NCI-H1694 (cell line): ENCODE data around the gene PSMD5.
"Not testable (repeated sequence)": the region's sequence is repeated elsewhere in the genome, so short reads cannot be mapped to it uniquely, and the experiment has no call there.

Experiments used
- DNase-seq: peaks from one replicate; lab custom pipeline; 2025; lab: John Stamatoyannopoulos, UW

Gene PSMD5

DNA sequence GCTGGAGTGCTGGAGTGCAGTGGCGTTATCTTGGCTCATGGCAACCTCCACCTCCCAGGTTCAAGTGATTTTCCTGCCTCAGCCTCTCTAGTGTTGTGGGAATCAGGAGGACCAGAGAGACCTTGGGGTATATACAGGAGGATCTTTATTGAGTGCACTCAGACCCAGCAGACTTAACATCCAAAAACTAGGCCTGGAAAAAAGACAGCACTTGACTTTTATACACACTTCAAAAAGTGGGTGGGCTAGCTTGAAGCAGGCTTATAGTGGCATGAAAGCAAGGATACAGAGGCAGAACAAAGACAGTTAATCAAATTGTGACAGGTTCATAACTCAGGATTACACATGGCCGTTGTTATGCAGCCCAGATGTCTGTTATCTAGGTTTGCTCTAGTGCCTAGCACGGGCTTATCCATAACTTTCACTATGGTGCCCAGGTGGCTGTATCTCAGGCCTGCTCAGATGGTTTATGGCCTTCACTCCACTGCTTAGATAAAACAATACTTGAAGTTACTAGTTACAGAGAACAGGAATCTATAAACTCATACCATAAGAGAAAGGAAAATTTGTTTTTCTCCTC lies 37.8 kb downstream of the PSMD5 start:
- not testable (repeated sequence) for DNase-seq

DNA sequence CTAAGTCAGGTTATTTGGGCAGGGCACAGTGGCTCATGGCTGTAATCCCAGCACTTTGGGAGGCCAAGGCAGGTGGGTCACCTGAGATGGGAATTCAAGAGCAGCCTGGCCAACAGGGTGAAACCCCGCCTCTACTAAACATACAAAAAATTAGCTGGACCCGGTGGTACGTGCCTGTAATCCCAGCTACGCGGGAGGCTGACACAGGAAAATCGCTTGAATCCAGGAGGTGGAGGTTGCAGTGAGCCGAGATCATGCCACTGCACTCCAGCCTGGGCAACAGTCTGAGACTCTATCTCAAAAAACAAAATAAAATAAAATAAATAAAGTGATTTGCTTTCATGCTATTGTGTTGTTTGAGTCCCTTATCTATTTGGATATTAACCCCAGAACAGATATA lies 41.3 kb downstream of the PSMD5 start:
- no peak for DNase-seq

DNA sequence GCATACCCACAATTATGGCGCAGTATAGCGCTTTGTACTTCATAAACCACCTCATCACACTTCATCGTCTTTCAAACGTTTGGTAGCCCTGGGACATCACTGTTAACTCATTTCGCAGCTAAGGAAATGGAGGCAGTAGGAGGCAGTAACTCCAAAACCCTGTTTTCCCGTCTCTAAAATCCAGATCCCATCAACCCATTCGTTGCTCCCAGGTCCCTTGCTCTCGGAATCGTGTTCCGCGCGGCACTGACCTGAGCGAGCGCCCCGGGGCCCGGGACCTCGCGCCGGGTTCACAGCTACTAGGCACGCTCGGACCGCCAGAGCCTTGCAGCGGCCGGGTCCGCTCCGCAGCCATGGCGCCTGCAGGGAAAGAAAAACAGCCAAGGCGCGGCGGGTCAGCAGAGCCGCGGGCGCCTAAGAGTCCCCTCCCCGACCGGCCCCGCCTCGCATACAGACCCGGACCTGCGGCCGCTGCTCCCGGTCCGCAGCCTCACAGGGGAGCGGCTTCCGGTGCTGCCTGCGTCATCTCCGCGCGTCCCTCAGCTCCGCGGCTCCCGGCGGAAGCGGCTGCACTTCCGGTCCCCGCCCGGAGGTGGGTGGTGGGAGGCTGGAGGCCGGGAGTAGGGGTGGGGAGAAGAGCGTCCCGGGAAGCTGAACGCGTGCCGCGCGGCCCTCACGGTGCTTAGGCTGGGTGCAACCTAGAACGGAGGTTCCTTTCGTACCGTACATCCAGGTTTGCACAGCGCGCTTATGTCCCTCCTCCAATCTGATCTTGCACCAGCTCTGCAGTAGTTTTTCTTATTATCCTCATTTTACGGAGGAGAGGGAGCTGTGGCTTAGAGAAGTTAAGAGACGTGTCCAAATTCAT lies 49.6 kb downstream of the PSMD5 start, which contains the start of gene FBXW2:
FBXW2 (minus strand) TSS at position 519 of the 868 bp plus-strand sequence. CDS start 5,158 bp downstream, outside the sequence.
- peak; percentile 58 for DNase-seq

DNA sequence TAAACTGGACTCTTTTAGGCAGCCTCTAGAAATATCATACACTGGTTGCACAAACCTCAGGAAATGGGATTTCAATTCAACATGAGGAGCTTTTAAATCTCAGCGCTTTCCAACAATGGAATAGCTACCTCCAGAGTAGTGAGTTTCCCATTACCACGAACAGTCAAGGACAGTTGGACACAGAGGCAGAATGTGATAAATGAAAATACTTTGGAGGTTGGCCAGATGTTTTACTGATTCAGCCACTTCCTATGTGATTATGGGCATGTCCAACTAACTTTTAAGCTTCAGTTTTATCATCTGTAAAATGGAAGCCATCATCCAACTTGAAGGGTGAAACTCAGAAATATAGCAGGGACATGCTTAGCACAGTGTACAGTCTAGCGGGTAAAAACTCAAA lies 51.6 kb downstream of the PSMD5 start:
- DNase-seq, result no peak

DNA sequence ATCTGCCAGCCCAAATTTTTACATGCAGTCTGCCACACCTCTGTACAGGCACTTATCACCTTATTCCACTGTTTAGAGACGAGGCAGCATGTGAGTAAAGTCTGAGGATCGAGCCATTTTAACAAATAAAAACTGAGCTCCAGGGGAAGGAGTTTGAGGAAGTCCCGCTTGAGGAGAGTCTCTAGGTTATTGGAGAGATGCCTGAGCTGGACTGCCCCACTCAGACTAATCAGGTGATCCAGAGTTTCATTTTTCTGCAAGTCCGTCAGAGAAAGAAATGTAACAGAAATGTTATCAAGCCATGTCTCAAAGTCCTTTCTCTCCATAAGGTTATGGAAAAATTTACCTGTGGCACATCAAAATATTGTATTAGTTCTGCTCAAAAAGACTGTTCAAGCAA lies 54.8 kb downstream of the PSMD5 start:
- no peak for DNase-seq

DNA sequence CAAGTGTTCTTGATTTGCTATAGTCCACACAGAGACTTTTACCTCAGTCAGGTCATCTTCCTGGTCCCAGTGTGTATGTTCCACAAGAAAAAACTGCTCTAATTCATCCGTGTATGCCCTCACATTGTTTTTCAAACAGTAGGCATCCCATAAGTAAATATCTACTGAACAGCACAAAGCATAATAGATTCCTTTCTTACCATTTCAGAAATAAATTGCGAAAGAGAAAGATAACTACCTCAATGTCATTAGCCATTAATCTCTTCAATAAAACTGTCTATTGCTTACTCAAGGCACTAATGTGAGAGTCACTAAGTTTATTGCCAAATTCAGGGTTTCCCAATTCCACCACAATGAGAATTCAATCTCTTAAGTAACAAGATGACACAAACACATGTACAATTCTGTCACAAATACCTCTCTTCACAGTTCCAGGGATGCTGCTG lies 59.1 kb downstream of the PSMD5 start:
- no peak for DNase-seq

DNA sequence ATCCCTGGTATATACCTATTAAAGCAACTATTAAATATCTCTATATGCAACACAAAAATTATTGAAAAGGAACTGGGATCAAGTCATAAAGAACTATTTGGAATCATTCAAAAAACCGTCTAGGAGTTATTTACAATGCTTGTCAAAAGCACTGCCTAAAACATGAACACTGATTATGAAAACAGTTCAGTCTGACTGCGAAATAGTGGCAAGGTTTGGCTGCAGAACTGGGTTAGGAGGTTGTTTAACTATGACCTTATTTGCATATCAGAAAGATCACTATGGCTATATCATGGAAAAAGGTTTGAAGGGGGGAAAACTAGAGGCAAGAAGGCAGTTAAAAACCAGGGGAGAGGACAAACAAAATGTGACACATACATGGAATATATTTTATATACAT lies 61.5 kb downstream of the PSMD5 start:
- no peak for DNase-seq

DNA sequence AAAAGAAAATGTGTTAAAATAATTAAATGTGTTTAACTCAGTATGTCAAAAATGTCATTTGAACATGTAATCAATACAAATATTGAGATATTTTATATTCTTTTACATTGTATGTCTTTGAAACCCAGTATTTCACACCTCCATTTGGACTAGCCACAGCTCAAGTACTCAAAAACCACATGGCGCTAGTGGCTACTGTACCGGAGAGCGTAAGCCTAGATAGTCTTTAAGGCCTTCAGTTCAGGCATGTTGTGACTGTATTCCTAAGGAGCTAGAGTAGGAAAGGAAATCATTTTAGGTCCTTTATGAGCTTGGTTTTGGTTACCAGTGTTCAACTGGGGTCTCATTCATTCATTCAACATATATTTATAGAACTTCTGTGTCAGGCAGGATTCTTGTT lies 62.4 kb downstream of the PSMD5 start:
- no peak for DNase-seq

DNA sequence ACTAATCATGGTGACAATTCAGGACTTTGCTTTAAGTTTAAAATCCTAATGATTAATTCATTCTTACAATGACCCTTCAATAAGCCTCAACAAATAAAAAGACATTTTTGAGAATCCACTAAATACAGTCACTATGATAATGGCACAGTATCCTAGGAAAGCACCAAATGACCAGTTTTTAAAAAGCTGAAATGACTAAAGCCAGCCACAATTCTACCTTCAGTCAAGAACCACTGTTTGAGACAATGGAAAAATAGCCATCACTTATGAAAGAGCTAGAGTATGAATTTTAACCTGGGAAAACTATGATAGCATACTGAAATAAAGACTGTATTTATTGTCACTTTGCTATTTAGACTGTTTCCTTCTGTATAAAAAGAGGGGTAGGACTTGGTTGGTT lies 63.5 kb downstream of the PSMD5 start:
- no peak for DNase-seq

DNA sequence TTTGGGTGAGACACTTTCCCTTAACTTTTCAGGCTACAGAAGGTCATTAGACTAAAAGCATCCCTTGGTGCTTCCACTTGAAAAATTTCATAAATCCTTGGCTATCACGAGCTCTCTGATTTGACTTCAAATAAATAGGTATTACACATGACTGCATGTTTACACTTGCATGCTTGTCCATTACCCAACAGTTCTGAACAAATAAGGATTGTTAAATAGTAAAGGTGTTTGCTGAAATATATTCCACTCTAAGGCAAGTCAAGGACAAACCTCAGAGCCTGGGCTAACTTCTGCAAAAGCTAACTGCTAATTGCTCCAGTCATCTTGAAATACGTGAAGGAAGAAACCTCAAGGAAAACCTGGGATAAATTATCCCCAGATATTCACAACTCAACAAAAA lies 64.0 kb downstream of the PSMD5 start:
- no peak for DNase-seq

DNA sequence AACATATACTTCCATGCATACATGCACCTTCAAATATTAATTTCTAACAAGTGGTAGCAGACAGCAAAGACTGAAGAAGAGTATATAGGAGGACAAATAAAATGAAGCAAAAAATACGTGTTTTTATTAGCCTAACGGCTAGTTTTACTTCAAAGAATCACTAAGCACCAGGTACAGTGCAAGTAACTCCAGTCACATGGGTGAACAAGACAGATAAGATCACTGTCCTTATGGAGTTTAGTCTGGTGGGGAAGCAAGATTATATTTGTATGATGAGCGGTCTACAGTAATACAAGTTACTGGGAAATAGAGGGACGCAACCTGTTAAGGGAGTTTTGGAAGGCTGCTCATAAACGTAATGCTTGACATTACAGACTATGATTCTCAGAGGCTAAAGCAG lies 65.5 kb downstream of the PSMD5 start:
- no peak for DNase-seq

DNA sequence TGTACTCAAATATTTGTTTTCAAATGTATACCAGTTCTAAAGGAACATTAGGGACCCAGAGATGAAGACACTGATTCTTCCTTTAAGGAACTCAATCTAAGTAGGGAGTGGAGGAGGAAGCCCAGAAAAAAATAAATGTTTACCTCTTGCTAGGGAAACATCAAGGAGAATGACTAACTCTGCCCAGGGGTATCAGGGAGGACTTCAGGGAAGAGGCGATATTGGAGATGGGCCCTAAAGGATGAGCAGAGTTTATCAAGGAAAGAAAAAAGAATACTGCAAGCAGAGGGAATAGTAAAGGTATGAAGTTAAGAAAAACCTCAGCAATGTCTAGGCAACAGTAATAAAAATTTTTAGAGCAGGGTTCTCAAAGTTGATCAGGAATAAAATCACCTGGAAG lies 65.9 kb downstream of the PSMD5 start:
- DNase-seq, result no peak

DNA sequence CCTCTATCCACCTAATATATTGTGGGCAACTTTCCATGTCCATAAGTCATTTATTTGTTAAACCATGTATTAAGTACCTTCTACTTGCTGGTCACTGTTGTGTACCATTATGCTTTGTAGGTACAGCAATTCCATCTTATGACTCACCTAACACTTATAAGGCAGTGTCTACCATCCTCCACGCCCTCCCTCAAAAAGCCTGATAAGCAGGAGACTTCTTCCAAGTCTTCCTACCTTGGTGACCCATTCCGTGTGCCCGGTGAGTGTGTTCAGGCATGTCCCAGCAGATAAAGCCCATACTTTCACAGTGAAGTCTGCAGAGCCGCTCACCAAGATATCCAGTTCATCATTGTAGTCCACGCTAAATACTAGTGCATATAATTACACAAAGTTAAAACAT lies 66.9 kb downstream of the PSMD5 start:
- no peak for DNase-seq

DNA sequence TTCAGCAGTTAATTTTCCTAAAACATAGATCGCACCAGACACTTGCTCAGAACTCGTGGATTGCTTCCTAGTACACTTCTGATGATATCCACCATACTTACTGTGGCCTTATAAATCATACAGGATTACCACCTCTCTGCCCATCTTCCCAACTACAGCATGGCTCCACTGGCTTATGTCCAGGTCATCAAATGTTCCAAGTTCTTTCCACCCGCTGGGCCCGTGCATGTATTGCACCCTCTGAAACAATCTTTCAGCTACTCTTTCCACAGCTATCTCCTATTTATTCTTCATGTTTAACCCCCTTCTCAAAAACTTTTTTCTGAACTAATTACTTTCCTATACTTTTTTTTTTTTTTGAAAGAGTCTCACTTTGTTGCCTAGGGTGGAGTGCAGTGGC lies 68.0 kb downstream of the PSMD5 start:
- peak; percentile 1 for DNase-seq

DNA sequence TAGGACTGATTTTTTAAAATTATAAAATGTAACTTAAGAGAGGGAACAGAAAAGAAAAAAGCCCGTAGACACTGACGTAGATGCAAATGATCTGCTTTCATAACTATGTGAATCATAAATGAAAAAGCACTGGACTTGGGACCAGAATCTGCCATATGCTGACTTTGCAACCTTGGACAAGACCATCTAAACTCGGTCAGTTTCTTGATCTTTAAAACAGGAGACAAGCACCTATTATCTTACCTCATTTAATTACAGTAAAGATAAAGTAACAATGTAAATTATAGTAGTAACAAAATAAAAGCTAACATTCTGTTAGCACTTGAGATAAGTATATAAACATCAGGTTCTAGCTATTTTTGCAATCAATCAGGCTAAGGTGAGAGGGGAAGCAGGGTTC lies 69.5 kb downstream of the PSMD5 start:
- no peak for DNase-seq

DNA sequence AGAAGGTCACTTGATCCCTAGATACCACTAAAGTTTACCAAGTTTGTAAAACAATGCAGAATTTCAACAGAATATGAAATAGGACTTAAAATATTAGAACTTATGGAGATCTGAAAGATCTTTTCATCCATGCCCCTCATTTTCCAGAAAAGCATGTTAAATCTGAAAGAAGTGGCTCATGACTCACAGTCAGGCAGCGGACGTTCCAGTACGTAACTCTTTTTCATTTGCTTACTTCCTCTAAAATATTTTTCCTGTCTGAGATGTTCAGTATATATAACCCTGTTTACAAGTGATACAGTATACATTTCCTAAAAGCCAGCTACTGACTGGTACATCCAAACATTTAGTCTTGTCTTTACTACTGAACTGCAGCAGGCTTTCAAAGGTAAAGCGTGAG lies 71.8 kb downstream of the PSMD5 start:
- DNase-seq, result no peak

DNA sequence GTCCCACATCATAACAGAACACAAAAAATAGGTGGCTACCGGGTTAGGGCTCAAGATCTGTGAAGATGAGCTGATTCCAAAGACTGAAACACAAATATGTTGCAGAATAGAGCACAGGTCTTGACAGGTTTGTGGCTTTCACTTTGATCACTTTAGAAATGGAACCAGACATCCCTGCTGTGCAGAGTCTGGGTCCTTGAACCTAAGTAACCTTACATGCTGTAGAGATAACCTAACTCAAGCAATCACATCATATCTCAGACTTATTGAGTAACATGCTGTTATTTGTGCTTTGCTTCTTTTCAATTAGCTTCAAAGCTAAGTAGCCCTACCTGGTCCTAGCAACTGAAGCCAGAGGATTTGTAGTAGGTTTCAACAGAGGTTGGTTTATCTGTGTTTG lies 73.8 kb downstream of the PSMD5 start:
- no peak for DNase-seq

DNA sequence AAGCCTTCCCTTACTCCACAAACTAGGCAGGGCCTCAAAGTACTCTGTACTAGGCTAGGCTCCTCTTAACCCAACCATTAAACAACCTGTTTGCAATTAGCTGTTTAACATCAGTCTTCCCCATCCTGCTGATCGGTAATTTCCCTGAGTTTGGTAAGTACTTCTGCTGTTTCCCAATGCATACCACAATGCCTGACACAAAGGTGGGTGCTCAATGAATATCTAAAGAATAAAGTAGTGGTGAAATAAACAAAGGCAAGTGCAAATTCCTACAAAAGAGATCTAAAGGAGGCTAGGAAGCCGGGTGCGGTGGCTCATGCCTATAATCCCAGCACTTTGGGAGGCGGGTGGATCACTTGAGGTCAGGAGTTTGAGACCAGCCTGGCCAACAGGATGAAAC lies 74.5 kb downstream of the PSMD5 start:
- no peak for DNase-seq

DNA sequence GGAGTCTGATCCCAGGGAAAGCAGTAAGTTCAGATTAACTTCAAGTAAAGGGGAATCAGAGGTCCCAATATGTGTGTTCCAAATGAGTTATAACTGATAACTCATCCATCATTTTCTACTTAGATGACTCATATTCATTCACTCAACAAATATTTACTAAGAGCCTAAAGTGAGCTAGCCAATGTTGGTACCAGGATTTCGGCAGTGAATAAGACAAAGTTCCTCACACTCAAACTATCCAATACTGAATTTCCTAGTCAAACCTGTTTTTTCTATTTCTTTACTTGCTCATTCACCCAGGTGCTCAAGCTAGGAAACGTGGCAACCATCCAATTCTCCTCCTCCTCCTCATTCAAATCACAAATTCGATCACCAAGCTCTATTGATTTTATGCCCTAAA lies 75.3 kb downstream of the PSMD5 start:
- no peak for DNase-seq
